Jurkat, Clone E6-1 (cell line): ENCODE measurements around the gene PHKG1. TPM values are rescaled to one million over a fixed set of nuclear protein-coding genes. Genes with fewer than 3 reads are reported as not detected.
"Not testable (repeated sequence)": the region's sequence is repeated elsewhere in the genome, so short reads cannot be mapped to it uniquely, and the experiment has no call there.

ENCODE experiments used
- DNase-seq: peaks from one replicate; pipeline ENCODE4 v3.0.0-alpha.2; 2011; ENCODE audit warnings: low read depth, low spot score
- H3K4me3 ChIP-seq: 2 replicates; pipeline ENCODE4 v1.5.1; 2011; ENCODE audit warnings: mild to moderate bottlenecking, low read length, control low read depth, moderate library complexity
- polyA plus RNA-seq: library from polyadenylated mRNA; unstranded; fragments of >200 nt; gene quantifications from one replicate; pipeline ENCODE4 v1.2.1, GENCODE V29; 2012; ENCODE audit warnings: missing spikeins; ENCODE audit not compliant: insufficient read length, insufficient read depth

Gene PHKG1
- 1.9 TPM for polyA plus RNA-seq

DNA sequence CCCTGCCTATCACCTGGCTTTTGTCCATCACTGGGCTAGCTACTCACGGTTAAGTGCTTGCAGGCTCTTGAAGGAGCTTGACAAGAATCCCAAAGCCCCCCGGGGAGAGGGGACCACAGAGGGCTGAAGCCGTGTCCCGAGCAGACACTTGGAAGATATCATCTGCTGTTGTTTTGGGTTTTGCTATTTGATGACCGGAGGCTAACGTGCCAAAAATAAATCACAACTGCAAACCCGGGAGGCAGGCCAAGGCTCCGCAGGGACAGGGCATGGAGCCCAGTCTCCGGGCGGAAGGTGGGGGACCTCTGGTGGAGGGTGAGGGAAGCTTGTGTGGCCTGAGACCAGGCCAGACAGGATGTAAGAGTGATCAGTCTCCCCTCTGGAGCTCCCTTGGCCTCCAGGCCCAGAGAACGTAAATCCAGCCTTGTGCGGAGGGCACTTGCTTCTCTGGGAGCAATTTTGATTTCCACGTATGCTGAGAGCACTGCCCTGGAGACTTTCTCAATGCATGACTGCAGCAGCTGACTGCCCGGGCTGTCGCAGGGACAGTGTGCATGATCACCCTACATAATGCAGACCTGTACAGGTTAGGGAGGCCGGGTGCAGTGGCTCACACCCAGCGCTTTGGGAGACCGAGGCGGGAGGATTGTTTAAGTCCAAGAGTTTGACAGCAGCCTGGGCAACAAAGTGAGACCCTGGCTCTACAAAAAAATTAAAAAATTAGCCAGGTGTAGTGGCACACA, at the start of gene PHKG1:
PHKG1 (minus strand) TSS at position 164 of the 743 bp plus-strand sequence. CDS start 4,011 bp downstream, outside the sequence.
- H3K4me3 ChIP-seq, result no peak within 1 kb of the TSS
- DNase-seq, result no peak

DNA sequence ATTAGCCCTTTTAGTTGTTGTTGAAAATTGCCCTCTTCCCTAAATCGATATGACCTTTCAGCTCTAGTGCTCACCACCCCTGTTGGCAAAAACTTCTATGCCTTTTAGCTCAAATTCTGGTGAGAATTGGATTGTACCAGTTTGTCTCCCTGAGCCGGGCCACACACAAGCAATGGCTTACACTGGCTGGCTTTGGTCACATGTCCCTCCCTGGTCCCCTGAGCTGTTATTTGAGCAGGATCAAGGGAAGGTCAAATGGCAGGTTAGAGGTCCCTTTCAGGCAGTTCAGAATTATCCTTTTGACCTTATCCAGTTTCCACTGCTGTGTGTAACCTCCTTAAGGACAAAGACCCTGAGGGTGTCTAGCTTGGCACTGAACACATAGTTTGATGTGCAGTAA, 38.3 kb upstream of the PHKG1 start:
- DNase-seq, H3K4me3 ChIP-seq: not testable (repeated sequence)

DNA sequence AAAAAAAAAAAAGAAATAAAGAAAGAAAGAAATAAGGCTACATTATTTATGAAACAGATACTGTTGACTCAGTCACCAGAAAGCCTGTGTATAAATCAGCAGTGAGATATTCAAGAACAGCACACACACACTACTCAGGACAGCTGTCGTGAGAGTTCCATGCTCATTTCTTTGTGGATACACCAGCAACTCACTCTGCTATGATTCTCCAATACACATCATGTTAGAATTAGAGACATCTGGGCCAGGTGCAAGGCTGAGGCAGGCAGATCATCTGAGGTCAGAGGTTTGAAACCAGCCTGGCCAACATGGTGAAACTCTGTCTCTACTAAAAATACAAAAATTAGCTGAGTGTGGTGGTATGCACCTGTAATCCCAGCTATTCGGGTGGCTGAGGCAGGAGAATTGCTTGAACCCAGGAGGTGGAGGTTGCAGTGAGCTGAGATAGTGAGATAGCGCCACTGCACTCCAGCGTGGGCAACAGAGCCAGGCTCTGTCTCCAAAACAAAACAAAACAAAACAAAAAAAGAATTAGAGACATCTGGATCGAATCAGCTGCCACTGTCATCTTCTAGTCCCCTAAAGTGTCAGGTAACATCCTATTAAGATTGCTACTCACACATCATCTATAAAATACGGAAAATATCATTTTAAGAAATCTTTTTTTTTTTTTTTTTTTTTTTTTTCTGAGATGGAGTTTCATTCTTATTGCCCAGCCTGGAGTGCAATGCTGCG, 34.7 kb upstream of the PHKG1 start:
- DNase-seq, result no peak
- no peak overlapping the region for H3K4me3 ChIP-seq

DNA sequence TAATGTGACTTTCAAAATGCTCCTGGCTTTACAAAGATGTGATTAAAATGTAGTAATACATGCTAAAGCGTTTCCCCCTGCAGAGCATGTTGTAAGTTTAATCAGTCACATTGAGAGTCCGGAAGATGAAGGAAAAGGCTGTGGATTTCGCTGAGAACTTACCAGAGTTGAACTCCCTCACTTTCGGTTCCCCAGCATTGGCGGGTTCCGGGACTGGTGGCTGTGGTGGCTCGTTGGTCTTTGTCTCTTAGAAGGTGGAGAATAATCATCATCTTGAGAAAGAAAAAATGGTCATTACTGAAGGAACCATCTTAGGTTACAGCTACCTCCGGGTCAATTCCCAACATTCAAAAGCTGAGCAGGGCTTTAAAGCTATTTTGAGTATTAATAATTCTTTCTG, 33.1 kb upstream of the PHKG1 start:
- no peak for DNase-seq
- no peak overlapping the region for H3K4me3 ChIP-seq

DNA sequence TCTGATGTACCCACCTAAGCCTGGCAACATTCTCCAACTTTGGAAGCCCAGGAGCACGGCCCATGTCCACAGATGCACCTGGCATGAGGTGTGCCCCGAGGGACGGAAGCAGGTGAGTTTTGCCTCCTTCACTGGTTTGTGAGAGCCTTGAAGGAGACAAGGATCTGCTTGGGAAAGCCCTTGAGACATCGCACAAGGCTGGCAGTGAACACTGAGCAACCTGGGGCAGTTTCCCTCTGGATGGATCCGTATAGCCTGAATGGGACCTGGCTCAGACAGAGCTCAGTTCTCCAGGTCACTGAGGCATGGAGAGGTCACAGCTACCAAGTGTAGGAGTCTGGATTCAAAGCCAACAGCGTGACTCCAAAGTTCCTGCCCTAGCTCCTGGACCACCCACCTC, 32.2 kb upstream of the PHKG1 start:
- no peak overlapping the region for H3K4me3 ChIP-seq
- no peak for DNase-seq

DNA sequence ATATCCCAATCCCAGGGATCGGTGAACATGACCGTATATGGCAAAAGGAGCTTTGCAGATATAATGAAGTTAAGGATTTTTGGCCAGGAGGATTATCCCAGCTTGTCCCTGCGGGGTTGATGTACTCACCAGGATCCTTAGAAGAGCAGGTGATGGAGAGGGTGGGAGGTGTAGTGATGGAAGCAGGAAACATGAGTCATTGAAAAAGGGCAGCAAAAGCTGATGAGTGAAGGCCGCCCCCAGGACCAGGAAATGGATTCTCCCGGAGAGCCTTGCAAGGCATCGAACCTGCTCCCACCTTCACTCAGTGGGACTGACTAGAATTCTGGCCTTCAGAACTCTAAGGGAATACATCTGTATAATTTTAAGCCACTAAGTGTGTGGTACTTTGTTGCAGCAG, 28.7 kb upstream of the PHKG1 start:
- no peak for DNase-seq
- no peak overlapping the region for H3K4me3 ChIP-seq

DNA sequence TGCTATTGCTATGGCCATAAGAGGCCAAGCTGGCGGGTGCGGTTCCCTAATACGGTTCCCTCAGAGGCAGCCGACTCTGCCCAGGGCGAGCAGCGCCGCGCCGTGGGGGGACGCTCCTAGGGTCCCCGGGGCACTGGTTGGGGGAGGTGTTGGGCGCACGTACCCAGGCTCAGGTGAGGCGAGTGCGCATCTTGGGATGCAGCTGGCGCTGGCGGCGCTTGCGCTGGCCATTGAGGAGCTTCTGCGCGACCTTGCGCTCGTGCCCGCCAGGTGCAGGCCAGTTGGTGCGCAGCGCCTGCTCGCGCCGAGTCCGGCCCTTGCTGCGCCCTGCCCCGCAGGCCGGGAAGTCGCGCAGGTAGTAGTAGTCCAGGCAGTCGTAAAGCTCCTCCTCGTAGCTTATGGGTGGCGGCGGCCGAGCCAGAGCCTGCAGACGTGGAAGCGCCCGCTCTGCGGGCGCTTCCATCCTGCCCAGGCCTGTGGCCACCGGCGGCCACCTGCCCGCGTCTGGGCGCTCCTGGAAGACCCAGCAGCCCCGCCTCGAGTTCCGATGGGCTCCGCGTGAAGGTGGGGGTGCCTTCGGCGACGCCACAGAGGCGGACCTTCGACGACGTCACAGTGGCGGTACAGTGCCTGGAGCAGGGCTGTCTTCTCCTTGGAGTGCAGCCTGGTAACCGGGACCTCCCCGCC, 23.2 kb upstream of the PHKG1 start, which contains the start of gene NUPR2:
NUPR2 (minus strand) TSS at position 566 of the 687 bp plus-strand sequence; CDS start at position 463, 103 bp downstream.
- DNase-seq, result no peak
- no peak within 1 kb of the TSS for H3K4me3 ChIP-seq

DNA sequence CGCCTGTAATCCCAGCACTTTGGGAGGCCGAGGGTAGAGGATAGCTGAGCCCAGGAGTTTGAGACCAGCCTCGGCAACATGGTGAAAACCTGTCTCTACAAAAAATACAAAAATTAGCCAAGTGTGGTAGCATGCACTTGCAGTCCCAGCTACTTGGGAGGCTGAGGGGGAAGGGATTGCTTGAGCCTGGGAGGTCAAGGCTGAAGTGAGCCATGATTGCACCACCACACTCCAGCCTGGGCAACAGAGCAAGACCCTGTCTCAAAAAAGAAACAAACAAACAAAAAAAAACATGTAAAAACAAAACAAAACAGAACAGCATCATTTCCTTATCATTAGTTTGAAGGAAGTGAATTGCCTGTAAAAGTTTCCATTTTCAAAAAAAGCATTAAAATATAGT, 19.5 kb upstream of the PHKG1 start:
- DNase-seq, H3K4me3 ChIP-seq: not testable (repeated sequence)

DNA sequence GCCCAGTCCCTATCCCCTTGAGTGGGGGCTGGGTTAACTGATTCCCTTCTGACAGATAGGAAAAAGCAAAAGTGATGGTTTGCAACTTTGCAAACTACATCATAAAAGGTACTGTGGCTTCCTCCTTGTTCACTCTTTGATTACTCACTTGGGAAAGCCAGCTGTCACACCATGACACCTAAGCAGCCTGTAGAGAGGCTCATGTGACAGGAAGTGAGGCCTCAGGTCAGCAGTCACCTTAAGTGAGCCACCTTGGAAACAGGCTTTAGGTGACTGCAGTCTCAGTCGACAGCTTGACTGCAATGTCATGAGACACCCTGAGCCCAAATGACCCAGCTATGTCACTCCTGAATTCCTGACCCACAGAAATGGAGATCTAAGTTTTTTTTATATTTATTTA, 17.9 kb upstream of the PHKG1 start:
- peak; percentile 73 for DNase-seq

DNA sequence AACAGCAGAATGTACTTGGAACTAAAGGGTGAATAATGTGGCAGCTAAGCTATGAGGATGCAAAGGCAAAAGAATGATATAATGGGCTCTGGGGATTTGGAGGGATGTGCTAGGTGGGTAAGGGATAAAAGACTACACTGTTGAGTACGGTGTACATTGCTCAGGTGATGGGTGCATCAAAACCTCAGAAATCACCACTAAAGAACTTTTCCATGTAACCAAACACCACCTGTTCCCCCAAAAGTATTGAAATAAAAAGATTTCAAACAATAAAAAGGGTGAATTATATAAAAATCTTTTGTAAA, 15.2 kb upstream of the PHKG1 start:
- H3K4me3 ChIP-seq, result no peak overlapping the region
- DNase-seq, result no peak

More for the DNA sequence above, 17.9 kb upstream of the PHKG1 start:
- no peak overlapping the region for H3K4me3 ChIP-seq

DNA sequence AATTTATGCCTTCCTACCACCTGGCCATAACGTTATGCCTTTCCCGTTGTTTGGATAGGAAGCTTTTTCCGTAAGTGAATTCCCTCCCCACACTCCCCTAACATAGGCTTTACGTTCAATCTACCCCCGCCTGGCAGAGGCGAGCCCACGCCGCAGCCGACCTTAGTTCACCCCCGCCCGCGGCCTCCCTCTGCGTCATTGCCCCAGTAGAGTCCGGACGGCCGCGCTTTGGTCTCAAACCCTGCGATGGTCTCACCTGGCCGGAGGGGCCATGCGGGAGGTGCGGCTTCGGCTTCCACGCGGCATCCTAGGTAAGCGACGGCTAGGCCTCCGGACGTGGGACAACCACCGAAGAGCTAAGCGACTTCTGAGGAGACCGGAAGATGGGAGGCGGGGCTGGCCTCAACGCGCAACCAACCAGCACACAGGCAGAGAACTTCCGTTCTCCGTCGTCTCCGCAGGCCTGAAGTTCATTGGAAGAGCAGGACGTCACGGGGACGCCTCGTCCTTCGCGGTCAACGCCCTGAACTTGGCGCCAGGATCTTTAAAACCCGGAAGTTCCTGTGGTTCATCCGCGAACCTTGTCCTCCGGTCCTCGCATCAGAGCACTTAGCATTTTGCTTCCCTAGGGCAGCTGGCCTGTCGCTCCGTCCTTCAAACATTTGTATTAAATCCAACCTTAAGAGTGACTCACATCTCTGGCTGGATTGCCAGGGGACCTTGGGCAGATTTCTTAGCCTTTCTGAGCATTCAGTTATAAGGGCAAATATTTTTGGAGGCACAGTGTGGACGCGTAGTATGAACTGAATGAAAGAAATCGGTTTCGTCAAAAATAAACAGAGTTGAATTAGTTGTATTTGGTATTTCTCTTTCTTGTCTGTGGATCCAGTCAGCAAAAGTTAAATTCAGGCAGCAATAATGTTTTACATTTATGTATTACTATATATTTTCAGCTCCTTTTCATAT, 13.6 kb upstream of the PHKG1 start, which contains the start of gene CHCHD2:
CHCHD2 (minus strand) TSS at position 369 of the 966 bp plus-strand sequence; CDS start at position 306, 63 bp downstream.
- DNase-seq, result peak; percentile 99
- peak within 1 kb of the TSS; percentile 98 for H3K4me3 ChIP-seq

DNA sequence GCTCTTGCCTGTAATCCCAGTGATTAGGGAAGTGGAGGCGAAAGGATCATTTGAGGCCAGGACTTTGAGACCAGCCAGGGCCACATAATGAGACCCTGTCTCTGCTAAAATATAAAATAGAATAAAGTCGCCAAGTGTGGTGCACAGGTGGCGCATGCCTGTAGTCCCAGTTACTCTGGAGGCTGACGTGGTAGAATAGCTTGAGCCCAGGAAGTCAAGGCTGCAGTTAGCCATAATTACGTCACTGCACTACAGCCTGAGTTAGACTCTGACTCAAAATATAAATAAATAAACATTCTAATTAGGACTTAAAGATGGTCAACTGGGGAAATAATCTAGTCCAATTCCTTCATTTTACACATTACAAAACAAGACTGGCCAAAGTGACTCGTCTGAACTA, 12.8 kb upstream of the PHKG1 start:
- peak; percentile 67 for DNase-seq

DNA sequence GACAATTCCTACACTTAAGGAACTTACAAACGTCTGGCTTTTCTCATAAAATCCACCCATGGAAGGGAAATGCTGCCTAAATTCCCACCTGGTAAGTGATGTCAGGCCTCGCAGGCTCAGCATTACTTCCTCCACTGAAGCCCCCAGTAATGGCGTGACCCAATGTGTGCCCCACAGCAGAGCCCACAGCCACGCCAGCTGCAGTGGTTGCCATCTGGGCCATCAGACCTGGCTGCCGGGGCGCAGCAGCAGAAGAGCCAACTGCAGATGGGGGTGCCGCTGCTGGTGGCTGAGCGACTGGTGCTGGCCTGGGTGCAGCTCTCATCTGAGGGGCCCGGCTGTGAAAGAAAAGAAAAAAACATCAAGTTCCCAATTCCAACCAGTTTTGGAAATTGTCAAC, 11.4 kb upstream of the PHKG1 start:
- not testable (repeated sequence) for H3K4me3 ChIP-seq, DNase-seq

More for the DNA sequence above, 12.8 kb upstream of the PHKG1 start:
- H3K4me3 ChIP-seq, result peak overlapping the region; percentile 98

DNA sequence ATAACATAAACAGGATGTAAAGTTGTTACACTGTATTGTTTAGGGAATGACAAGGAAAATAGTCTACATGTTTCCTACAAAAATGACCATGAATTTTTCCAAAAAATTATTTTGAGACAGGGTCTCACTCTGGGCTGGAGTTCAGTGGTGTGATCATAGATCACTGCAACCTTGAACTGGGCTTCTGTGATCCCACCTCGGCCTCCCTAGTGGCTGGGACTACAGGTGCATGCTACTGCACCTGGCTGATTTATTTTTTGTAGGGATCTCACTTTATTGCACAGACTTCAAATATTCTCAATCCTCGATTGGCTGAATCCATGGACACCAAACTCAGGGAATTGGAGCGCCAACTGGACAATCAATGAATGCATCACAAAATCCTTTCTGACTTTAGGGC, 6.9 kb upstream of the PHKG1 start:
- DNase-seq, result no peak
- H3K4me3 ChIP-seq, result no peak overlapping the region

DNA sequence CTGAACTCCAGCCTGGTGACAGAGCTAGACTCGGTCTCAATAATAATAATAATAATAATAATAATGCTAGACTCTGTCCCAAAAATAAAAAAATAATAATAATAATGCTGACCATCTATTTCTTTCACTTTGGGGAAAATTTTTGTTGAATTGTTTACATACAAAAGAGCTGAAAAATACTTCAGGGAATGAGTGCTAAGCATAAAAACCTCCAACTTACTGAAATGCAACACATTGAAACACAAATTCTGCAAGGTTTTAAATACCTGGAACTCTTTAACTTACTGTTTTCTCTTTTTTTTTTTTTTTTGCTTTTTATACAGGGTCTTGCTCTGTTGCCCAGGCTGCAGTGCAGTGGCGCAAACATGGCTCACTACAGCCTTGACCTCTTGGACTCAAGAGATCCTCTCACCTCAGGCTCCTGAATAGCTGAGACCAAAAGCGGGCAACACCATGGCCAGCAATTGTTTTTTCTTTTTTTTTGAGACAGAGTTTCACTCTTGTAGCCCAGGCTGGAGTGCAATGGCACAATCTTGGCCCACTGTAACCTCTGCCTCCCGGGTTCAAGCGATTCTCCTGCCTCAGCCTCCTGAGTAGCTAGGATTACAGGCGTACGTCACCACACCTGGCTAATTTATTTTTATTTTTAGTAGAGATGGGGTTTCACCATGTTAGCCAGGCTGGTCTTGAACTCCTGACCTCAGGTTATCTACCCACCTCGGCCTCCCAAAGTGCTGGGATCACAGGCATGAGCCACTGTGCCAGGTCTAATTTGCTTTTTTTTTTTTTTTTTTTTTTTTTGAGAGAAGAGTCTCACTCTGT, 5.6 kb upstream of the PHKG1 start:
- DNase-seq, H3K4me3 ChIP-seq: not testable (repeated sequence)

DNA sequence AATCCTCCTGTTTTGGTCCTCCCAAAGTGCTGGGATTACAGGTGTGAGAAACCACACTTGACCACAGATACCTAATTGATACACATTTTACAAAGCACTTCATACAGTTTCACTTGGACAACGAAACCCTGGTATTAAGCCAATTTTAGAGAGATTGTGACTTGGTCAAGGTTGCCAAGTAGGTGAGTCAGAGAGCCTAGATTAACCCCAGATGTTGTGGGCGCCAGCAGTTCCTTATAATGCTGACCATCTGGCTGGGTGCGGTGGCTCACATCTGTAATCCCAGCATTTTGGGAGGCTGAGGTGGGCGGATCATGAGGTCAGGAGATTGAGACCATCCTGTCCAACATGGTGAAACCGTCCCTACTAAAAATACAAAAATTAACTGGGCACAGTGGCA, 4.9 kb upstream of the PHKG1 start:
- DNase-seq, result no peak

DNA sequence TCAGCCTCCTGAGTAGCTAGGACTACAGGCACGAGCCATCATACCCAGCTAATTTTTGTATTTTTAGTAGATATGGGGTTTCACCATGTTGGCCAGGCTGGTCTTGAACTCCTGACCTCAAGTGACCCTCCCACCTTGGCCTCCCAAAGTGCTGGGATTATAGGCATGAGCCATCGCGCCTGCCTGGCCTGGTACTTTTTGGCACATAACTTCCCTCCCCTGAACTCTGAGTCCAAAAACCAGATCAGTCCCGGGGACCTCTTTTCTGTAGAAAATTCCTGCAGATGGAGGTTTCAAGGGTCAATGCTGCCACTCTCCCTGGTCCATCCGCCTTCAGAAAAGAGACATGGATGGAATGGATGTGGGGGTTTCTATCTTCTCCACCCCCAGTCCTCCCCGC, 364 bp downstream of the PHKG1 start:
- H3K4me3 ChIP-seq, DNase-seq: not testable (repeated sequence)

More for the DNA sequence above, 4.9 kb upstream of the PHKG1 start:
- H3K4me3 ChIP-seq, result no peak overlapping the region

DNA sequence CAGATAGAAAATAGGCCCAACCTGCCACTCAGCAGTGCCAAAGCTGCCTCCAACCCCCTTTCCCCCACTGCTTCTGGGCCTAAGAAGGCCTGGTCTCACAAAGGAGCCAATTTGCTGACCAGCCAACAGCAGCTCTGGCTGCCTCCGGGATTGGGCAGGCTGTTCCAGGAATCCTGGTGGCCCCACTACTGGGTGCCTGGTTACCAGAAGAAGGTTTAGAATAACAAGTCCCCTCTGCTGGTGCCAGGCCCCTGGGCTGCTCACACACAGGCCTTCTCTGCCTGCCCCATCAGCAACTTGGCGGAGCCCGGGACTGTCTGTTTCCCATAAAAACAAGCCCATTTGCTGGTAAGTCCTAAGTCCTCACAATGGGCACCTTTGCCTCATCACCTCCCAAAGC, 1.2 kb downstream of the PHKG1 start:
- no peak overlapping the region for H3K4me3 ChIP-seq
- DNase-seq, result no peak
